WERI-Rb-1 (cell line): ENCODE results near the gene MSMB.
"Not testable (repeated sequence)": the region's sequence is repeated elsewhere in the genome, so short reads cannot be mapped to it uniquely, and the experiment has no call there.

Experiments
- DNase-seq: peaks from one replicate; pipeline ENCODE4 v3.0.0-alpha.2; 2020
- H3K27ac ChIP-seq: fragments of 250-450 bp; sonication (Bioruptor Pico); 2 replicates; pipeline ENCODE4 v1.5.1; 2020; ENCODE audit warnings: mild to moderate bottlenecking, moderate library complexity
- H3K27me3 ChIP-seq: fragments of 250-450 bp; sonication (Bioruptor Pico); 2 replicates; pipeline ENCODE4 v1.5.1; 2021; ENCODE audit warnings: mild to moderate bottlenecking, low read depth, moderate library complexity; ENCODE audit not compliant: insufficient read depth, severe bottlenecking
- H3K36me3 ChIP-seq: fragments of 250-450 bp; sonication (Bioruptor Pico); 2 replicates; pipeline ENCODE4 v1.5.1; 2020; ENCODE audit warnings: mild to moderate bottlenecking, moderate library complexity
- H3K4me3 ChIP-seq: 2 replicates; pipeline ENCODE4 v1.5.1; 2011; ENCODE audit warnings: low read depth, mild to moderate bottlenecking, control low read depth, low read length
- H3K9me3 ChIP-seq: fragments of 250-450 bp; sonication (Bioruptor Pico); 2 replicates; pipeline ENCODE4 v1.5.1; 2021; ENCODE audit warnings: mild to moderate bottlenecking, moderate library complexity; ENCODE audit not compliant: severe bottlenecking
- TF ChIP-seq, protein P1 (sequence below): IDR thresholded peaks from 2 replicates; pipeline ENCODE4 v1.5.1; 2011; ENCODE audit warnings: low read depth, mild to moderate bottlenecking, control low read depth, inconsistent platforms, low read length

MSMB gene

DNA sequence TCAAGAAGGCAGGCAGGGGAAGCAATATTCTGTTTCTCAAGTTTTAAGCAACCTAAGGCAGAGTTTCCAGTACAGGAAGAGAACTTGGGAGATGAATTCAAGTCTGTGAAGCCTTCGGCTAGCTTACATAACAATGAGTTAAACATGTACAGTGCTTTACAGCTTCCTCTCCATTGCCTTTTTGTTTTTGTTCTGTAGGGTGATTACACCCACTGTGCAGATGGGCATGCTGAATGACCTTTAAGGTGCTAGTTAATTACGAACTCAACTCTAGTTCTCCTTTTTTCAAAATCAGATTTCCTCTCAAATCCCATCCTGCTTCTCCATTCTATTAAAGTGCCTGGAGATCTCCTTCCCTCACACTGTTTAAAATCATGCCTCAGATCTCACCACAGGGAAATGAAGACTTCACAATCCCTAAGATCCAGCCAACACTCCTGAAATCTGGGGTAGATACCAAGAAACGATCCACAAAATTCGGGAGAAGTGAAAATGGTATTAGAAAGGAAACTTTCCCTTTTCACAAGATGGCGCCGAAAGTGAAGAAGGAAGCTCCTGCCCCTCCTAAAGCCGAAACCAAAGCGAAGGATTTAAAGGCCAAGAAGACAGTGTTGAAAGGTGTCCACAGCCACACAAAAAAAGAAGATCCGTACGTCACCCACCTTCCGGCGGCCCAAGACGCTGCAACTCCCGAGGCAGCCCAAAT is 16.8 kb upstream of the MSMB start:
- TF ChIP-seq, protein P1, sequence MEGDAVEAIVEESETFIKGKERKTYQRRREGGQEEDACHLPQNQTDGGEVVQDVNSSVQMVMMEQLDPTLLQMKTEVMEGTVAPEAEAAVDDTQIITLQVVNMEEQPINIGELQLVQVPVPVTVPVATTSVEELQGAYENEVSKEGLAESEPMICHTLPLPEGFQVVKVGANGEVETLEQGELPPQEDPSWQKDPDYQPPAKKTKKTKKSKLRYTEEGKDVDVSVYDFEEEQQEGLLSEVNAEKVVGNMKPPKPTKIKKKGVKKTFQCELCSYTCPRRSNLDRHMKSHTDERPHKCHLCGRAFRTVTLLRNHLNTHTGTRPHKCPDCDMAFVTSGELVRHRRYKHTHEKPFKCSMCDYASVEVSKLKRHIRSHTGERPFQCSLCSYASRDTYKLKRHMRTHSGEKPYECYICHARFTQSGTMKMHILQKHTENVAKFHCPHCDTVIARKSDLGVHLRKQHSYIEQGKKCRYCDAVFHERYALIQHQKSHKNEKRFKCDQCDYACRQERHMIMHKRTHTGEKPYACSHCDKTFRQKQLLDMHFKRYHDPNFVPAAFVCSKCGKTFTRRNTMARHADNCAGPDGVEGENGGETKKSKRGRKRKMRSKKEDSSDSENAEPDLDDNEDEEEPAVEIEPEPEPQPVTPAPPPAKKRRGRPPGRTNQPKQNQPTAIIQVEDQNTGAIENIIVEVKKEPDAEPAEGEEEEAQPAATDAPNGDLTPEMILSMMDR: no peak
- Histone ChIP-seq H3K4me3 (no peak overlapping the region), H3K27me3 (no peaks in the 10 kb centered on the region), H3K9me3 (no peaks in the 10 kb centered on the region), H3K27ac (no peak overlapping the region), H3K36me3 (no peaks in the 10 kb centered on the region)
- no peak for DNase-seq

DNA sequence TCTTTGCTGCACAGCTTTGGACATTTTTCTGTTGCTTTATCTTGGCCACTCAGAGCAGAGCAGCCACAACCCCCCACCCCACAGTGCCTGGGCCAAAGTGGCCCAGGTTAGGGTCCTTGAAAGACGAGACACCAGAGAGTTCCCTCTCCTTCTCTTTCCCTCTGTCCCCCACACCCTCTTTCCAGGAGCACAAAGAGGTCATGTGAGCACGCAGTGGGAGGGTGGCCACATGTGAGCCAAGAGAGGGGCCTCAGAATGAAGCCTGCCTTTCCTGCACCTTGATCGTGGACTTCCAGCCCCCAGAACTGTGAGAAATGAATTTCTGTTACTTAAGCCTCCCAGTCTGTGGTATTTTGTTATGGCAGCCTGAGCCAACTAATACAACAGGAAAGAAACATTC is 14.6 kb upstream of the MSMB start:
- DNase-seq: no peak
- TF ChIP-seq, protein P1: no peak
- Histone ChIP-seq H3K4me3 (no peak overlapping the region), H3K36me3 (no peaks in the 10 kb centered on the region), H3K27ac (no peak overlapping the region), H3K9me3 (no peaks in the 10 kb centered on the region), H3K27me3 (no peaks in the 10 kb centered on the region)

DNA sequence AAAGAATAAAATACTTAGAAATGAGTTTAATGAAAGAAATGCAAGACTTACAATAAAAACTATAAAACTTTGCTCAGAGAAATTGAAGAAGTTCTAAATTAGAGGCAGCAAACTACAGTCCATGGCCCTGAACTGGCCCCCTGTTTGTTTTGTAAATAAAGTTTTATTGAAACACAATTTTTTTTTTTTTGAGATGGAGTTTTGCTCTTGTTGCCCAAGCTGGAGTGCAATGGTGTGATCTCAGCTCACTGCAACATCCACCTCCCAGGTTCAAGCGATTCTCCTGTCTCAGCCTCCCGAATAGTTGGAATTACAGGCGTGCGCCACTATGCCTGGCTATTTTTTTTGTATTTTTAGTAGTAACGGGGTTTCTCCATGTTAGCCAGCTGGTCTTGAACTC is 11.9 kb upstream of the MSMB start:
- DNase-seq, H3K9me3 ChIP-seq, H3K4me3 ChIP-seq, H3K27ac ChIP-seq, H3K36me3 ChIP-seq, H3K27me3 ChIP-seq: not testable (repeated sequence)

DNA sequence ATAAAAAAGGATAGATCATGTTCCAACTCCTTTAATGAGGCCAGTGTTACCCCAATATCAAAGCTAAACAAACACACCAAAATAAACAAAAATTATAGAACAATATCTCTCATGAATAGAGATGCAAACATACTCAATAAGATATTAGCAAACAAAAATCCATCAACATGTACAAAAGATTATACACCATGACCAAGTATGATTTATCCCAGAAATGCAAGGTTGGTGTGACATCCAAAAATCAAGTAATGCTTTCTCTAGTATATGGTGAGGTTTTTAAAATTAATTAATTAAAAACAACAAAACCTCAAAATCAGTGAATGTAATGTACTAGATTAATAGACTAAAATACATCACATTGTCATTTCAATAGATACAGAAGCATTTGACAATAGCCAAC is 11.0 kb upstream of the MSMB start:
- H3K9me3 ChIP-seq: no peaks in the 10 kb centered on the region
- TF ChIP-seq, protein P1: no peak
- H3K27me3 ChIP-seq: no peaks in the 10 kb centered on the region
- DNase-seq: no peak
- no peaks in the 10 kb centered on the region for H3K36me3 ChIP-seq
- no peak overlapping the region for H3K4me3 ChIP-seq
- H3K27ac ChIP-seq: no peak overlapping the region

DNA sequence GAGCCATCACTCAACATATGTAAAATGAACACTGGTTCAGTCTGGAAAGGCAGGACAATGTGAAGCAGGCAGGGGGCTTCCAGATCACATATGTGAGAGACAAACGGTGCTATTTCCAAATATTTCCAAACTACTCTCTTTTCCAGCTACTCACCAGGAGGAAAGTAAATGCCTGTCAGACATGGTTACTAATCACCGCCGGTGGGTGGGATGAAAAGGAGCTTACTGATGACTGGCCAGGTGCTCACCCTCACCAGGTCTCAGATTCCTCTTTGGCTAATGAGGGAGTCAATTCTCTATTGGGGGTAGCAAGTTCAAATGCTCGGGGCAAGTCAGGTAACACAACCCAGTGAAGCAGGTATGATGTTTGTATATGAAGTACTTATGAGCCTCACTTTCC is 9.7 kb upstream of the MSMB start:
- Histone ChIP-seq H3K27ac (no peak overlapping the region), H3K9me3 (no peaks in the 10 kb centered on the region), H3K27me3 (no peaks in the 10 kb centered on the region), H3K4me3 (no peak overlapping the region), H3K36me3 (no peaks in the 10 kb centered on the region)
- TF ChIP-seq, protein P1: no peak
- peak; percentile 16 for DNase-seq

DNA sequence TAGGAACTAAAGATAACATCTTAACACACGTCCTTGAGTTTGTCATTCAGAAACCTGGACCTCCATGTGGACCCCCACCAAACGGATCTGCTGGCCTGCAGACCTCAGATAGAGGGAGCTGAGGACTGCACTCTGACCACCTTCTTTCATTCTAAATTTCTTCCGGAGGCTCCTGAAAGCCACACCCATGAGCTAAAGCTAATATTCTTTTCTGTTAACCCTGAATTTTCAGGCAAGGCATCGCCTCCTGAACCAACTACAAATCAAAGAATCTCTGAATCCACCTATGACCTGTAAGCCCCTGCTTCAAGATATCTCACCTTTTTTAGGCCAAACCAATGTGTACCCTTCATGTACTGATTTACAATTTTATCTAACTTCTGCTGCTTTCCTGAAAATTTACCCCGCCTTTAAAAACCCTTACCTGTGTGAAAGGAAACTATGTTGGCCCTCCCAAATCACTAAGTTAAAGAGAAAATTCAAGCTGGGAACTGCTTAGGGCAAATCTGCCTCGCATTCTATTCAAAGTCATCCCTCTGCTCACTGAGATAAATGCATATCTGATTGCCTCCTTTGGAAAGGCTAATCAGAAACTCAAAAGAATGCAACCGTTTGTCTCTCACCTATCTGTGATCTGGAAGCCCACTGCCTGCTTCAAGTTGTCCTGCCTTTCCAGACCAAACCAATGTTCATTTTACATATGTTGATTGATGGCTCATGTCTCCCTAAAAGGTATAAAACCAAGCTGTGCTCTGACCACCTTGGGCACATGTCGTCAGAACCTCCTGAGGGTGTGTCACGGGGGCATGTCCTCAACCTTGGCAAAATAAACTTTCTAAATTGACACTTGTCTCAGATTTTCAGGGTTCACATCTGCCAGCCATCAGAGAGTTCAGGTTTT is 7.7 kb upstream of the MSMB start:
- H3K27me3 ChIP-seq: no peaks in the 10 kb centered on the region
- no peak overlapping the region for H3K4me3 ChIP-seq
- H3K27ac ChIP-seq: no peak overlapping the region
- H3K36me3 ChIP-seq: no peaks in the 10 kb centered on the region
- no peak for DNase-seq
- no peaks in the 10 kb centered on the region for H3K9me3 ChIP-seq
- TF ChIP-seq, protein P1: no peak
